AML-193 (cell line): ENCODE results near the gene ZNF628.

Experiments used
- DNase-seq, 2 experiments: peaks; one replicate each; lab custom pipeline; 2025; lab: John Stamatoyannopoulos, UW

The ZNF628 gene

GRCh38 chr19:55530996-55531395, 54.6 kb downstream of the ZNF628 start:
- no peak for DNase-seq
